Measurements from ENCODE around the gene LRRK1. TPM values are rescaled to one million over a fixed set of nuclear protein-coding genes. Genes with fewer than 3 reads are reported as not detected.

LRRK1 gene
- total RNA-seq, 4 donors from 2014 or later = 17.0 to 46.3 (median 26.4) TPM

DNA sequence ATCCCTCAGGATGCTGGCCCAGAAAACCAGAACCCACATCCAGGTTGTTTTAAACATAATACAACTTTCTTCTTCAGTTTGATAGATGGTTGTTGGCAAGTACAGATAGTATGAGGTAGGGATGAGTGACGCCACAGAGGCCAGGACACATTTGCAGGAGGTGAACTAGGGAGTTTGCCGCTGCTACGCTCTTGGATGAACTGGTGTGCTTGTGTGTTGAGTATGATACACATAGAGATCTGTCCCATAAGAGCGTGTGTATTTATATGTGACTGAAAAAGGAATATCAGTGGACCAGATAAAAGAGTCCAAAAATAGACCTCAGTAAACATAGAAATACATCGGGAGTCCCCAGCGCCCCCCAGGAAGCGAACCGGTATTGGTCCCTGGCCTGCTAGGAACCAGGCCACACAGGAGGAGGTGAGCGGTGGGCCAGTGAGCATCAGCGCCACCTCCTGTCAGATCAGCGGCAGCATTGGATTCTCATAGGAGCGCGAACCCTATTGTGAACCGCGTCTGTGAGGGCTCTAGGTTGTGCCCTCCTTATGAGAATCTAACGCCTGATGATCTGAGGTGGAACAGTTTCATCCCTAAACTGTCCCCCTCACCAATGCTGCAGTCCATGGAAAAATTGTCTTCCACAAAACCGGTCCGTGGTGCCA lies 98.1 kb downstream of the LRRK1 start:
- H3K4me1 ChIP-seq = no peaks in the 10 kb centered on the region
- peak; percentile 29 to 38 for DNase-seq (ENCODE audit: low spot score in 2 of 2)
- WGBS = 79% methylated on average over 18 of the region's 18 CpGs
- no peaks in the 10 kb centered on the region for H3K9me3 ChIP-seq
- no peaks in the 10 kb centered on the region for H3K27me3 ChIP-seq
- H3K36me3 ChIP-seq = peaks cover 62% of the 10 kb centered on the region
- TF ChIP-seq POLR2A (IDR thresholded peaks at IDR 0.05) (no peak), POLR2AphosphoS5 (IDR thresholded peaks at IDR 0.05) (no peak), EP300 (IDR thresholded peaks at IDR 0.05) (no peak)
- TF ChIP-seq, protein P1, sequence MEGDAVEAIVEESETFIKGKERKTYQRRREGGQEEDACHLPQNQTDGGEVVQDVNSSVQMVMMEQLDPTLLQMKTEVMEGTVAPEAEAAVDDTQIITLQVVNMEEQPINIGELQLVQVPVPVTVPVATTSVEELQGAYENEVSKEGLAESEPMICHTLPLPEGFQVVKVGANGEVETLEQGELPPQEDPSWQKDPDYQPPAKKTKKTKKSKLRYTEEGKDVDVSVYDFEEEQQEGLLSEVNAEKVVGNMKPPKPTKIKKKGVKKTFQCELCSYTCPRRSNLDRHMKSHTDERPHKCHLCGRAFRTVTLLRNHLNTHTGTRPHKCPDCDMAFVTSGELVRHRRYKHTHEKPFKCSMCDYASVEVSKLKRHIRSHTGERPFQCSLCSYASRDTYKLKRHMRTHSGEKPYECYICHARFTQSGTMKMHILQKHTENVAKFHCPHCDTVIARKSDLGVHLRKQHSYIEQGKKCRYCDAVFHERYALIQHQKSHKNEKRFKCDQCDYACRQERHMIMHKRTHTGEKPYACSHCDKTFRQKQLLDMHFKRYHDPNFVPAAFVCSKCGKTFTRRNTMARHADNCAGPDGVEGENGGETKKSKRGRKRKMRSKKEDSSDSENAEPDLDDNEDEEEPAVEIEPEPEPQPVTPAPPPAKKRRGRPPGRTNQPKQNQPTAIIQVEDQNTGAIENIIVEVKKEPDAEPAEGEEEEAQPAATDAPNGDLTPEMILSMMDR (IDR thresholded peaks at IDR 0.05) = no peak
- H3K4me3 ChIP-seq = no peak overlapping the region
- no peak overlapping the region for H3K27ac ChIP-seq

DNA sequence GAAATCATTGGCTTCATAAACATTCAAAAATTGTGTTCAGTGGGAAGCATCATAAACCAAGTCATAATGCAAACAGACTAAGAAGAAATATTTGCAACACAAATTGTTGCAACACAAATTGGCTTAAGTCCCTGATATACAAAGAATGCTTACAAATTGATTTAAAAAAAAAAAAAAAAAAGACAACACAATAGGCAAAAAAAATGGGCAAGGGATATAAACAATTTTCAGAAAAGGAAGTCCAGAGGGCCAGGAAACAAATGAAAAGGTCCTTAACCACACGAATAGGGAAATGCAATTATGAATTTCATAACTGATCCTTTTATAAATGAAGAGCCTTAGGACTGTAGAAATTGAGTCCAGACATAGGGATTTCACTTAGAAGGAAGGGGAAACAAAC lies 98.9 kb downstream of the LRRK1 start:
- TF ChIP-seq, protein P1 (IDR thresholded peaks at IDR 0.05) = no peak
- TF ChIP-seq POLR2A (IDR thresholded peaks at IDR 0.05) (no peak), EP300 (IDR thresholded peaks at IDR 0.05) (no peak), POLR2AphosphoS5 (IDR thresholded peaks at IDR 0.05) (no peak)
- H3K4me1 ChIP-seq = no peaks in the 10 kb centered on the region
- no peak overlapping the region for H3K4me3 ChIP-seq
- no peak for DNase-seq (ENCODE audit: low spot score in 2 of 2)
- H3K36me3 ChIP-seq = peaks cover 60% of the 10 kb centered on the region
- H3K9me3 ChIP-seq = no peaks in the 10 kb centered on the region
- no peaks in the 10 kb centered on the region for H3K27me3 ChIP-seq
- no peak overlapping the region for H3K27ac ChIP-seq
- WGBS = 39% methylated on average over 1 of the region's 1 CpG

DNA sequence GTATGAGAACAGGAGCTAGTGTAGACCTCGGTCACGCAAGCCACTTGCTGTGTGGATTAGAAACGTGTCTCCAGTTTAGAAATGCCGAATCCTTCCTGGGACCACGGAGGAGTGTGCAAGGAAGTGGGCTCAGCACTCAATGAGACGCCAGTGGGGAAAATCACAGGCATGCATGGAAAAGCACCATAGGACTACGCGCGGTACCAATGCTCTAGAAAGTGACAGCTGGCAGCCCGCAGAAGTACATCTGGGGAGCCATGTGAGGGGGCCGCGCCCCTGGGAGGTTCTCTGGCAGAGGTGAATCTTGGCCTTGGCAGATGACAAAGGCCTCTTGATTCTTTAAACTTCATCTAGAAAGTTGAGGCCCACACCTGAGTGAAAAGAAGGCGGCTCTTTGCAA lies 99.3 kb downstream of the LRRK1 start:
- Histone ChIP-seq H3K4me1 (no peaks in the 10 kb centered on the region), H3K36me3 (peaks cover 58% of the 10 kb centered on the region), H3K4me3 (no peak overlapping the region), H3K9me3 (no peaks in the 10 kb centered on the region), H3K27ac (no peak overlapping the region), H3K27me3 (no peaks in the 10 kb centered on the region)
- DNase-seq (ENCODE audit: low spot score in 2 of 2) = peak; percentile 41 to 51
- TF ChIP-seq POLR2AphosphoS5 (IDR thresholded peaks at IDR 0.05) (no peak), POLR2A (IDR thresholded peaks at IDR 0.05) (no peak), EP300 (IDR thresholded peaks at IDR 0.05) (no peak)
- TF ChIP-seq, protein P1 (IDR thresholded peaks at IDR 0.05) = no peak
- WGBS = 81% methylated on average over 13 of the region's 13 CpGs

DNA sequence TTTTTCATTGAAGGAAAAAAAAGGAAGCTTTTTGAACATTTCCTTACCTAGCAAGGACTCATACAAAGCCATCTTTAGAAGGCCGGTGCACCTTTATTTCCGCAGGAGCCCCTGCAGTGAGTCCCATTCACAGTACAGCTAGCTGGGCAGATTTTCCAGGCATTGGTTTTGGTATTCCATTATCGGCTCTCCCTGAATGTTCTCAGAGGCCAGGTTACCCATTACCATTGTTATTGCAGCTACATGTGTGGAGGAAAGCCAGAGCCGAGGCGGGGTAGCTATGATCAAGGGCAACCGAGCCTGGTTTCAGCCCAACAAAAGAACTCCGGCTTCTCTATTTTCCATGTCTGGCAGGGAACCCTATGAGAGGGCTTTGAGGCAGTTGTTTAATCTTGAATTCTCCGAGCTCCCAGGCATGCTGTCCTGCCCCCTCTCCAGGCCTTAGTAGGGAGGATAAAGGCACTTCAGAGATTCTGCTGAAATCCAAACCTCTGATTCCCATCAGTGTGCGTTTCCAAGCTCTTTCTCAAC lies 100.3 kb downstream of the LRRK1 start:
- Histone ChIP-seq H3K27me3 (no peaks in the 10 kb centered on the region), H3K36me3 (peaks cover 53% of the 10 kb centered on the region), H3K4me1 (no peaks in the 10 kb centered on the region), H3K27ac (no peak overlapping the region), H3K9me3 (no peaks in the 10 kb centered on the region), H3K4me3 (no peak overlapping the region)
- 92% methylated on average over 5 of the region's 9 CpGs for WGBS
- no peak for TF ChIP-seq POLR2AphosphoS5 (IDR thresholded peaks at IDR 0.05)
- TF ChIP-seq, protein P1 (IDR thresholded peaks at IDR 0.05) = no peak
- no peak for TF ChIP-seq POLR2A (IDR thresholded peaks at IDR 0.05)
- TF ChIP-seq EP300 (IDR thresholded peaks at IDR 0.05) = no peak
- DNase-seq (ENCODE audit: low spot score in 2 of 2) = peak; percentile 7 to 44

DNA sequence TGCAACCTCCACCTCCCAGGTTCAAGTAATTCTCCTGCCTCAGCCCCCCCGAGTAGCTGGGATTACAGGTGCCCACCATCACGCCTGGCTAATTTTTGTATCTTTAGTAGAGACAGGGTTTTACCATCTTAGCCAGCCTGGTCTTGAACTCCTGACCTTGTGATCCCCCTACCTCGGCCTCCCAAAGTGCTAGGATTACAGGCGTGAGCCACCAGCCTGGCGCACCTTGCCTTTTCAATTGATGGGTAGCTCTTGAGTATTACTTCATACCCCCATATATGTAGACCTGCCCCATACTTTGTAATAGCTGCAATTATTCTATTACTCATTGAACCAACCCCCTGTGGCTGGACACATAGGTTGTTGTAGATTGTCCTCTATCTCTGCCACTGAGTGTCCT lies 101.3 kb downstream of the LRRK1 start:
- Histone ChIP-seq H3K4me3 (no peak overlapping the region), H3K4me1 (no peaks in the 10 kb centered on the region), H3K27ac (no peak overlapping the region), H3K27me3 (no peaks in the 10 kb centered on the region), H3K9me3 (no peaks in the 10 kb centered on the region), H3K36me3 (peaks cover 61% of the 10 kb centered on the region)
- no peak for TF ChIP-seq POLR2A (IDR thresholded peaks at IDR 0.05)
- no peak for TF ChIP-seq POLR2AphosphoS5 (IDR thresholded peaks at IDR 0.05)
- TF ChIP-seq, protein P1 (IDR thresholded peaks at IDR 0.05) = no peak
- no peak for TF ChIP-seq EP300 (IDR thresholded peaks at IDR 0.05)
- WGBS = 99% methylated on average over 5 of the region's 5 CpGs
- no peak for DNase-seq (ENCODE audit: low spot score in 2 of 2)
